Left lung (tissue), 14 donors: Measurements from ENCODE around the gene BBIP1. TPM values are rescaled to one million over a fixed set of nuclear protein-coding genes. Genes with fewer than 3 reads are reported as not detected.

Experiments used
- ATAC-seq: fragments of 200-7000 bp; cut with Tn5 transposase; one replicate; pipeline ENCODE4 v1.9.1; 2020; ENCODE audit warnings: moderate library complexity
- DNase-seq, 4 donors: peaks; one replicate each; pipeline ENCODE4 v3.0.0-alpha.2; 2013 to 2020
- H3K27ac ChIP-seq, 2 donors: fragments of 200-600 bp; sonication (generic) in 1 of 2; one replicate each; pipeline versions ENCODE4 v1.5.0 to v1.8.0; 2020 to 2021
- H3K27me3 ChIP-seq, 2 donors: fragments of 200-600 bp; sonication (generic) in 1 of 2; one replicate each; pipeline versions ENCODE4 v1.5.0 to v1.8.0; 2020 to 2021
- H3K36me3 ChIP-seq, 2 donors: fragments of 200-600 bp; sonication (generic) in 1 of 2; one replicate each; pipeline versions ENCODE4 v1.5.0 to v1.8.0; 2020 to 2021
- H3K4me1 ChIP-seq, 2 donors: fragments of 200-600 bp; one replicate each; pipeline ENCODE4 v1.8.0; 2021
- H3K4me3 ChIP-seq, 2 donors: fragments of 200-600 bp; sonication (generic) in 1 of 2; one replicate each; pipeline versions ENCODE4 v1.5.0 to v1.8.0; 2020 to 2021; ENCODE audit warnings: mild to moderate bottlenecking in 1 of 2
- H3K9me3 ChIP-seq, 2 donors: fragments of 200-600 bp; sonication (generic) in 1 of 2; one replicate each; pipeline versions ENCODE4 v1.5.0 to v1.8.0; 2020 to 2021
- intact Hi-C, 2 donors: fragments of 100-400 bp; cut with DNase I; formaldehyde crosslinking; loops; one replicate each; pipeline versions ENCODE4 v1.11.2 to v1.14.2; 2022
- long read RNA-seq, 12 donors: library from polyadenylated mRNA in 2 of 12; unstranded in 2 of 12; transcript quantifications; one replicate each; pipeline ENCODE4 v2.0.0 and lab custom pipeline, GENCODE V29; 2019 to 2026
- polyA plus RNA-seq, 6 donors: library from polyadenylated mRNA; unstranded; fragments of 120-200 nt; gene quantifications; one replicate each; pipeline ENCODE4 v1.2.1, GENCODE V29; 2013; ENCODE audit not compliant: insufficient read length in 6 of 6
- total RNA-seq, 2 donors: library from RNA; stranded (reverse); fragmentation: NEBNext Ultra II Directional; extraction: Animal tissue kit (Norgen Biotek cat#: 25700); gene quantifications; one replicate each; pipeline ENCODE4 v1.2.1, GENCODE V29; 2021
- TF ChIP-seq, protein P1 (sequence below), 2 donors: fragments of 200-600 bp; sonication (generic) in 1 of 2; IDR thresholded peaks; one replicate each; pipeline versions ENCODE4 v1.5.0 to v1.8.0; 2021; ENCODE audit warnings: antibody characterized with exemption in 2 of 2
- donor health status: DM: no; HTN: yes; CAD: no.
- donor health status: DM: no; HTN: no; CAD: no.

BBIP1 gene, protein sequence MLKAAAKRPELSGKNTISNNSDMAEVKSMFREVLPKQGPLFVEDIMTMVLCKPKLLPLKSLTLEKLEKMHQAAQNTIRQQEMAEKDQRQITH
- total RNA-seq (10 to 100 TPM; 22.6 to 30.4 TPM), polyA plus RNA-seq (10 to 100 TPM; 50.5 to 62.9 (median 52.7) TPM)
- long read RNA-seq, donor 1, full-length matches to known transcripts: 35 of 35 reads
- long read RNA-seq, donor 1, partial matches to known transcripts: 0 of 35 reads
- long read RNA-seq, donor 1, other reads (novel, unspliced or antisense): 0 of 35 reads
- long read RNA-seq, donor 2, full-length matches to known transcripts: 21 of 26 reads
- long read RNA-seq, donor 2, partial matches to known transcripts: 5 of 26 reads
- long read RNA-seq, donor 2, other reads (novel, unspliced or antisense): 0 of 26 reads
- long read RNA-seq, donor 3, full-length matches to known transcripts: 22 of 22 reads
- long read RNA-seq, donor 3, partial matches to known transcripts: 0 of 22 reads
- long read RNA-seq, donor 3, other reads (novel, unspliced or antisense): 0 of 22 reads
- long read RNA-seq, donor 4, transcript BBIP1-207 (4 exons, 2,119 nt): major isoform, 7 of 12 reads
- long read RNA-seq, donor 4, partial matches to known transcripts: 0 of 12 reads
- long read RNA-seq, donor 4, other reads (novel, unspliced or antisense): 1 of 12 reads
- long read RNA-seq, donor 5, full-length matches to known transcripts: 26 of 26 reads
- long read RNA-seq, donor 5, partial matches to known transcripts: 0 of 26 reads
- long read RNA-seq, donor 5, other reads (novel, unspliced or antisense): 0 of 26 reads
- long read RNA-seq, donor 6, full-length matches to known transcripts: 23 of 23 reads
- long read RNA-seq, donor 6, partial matches to known transcripts: 0 of 23 reads
- long read RNA-seq, donor 6, other reads (novel, unspliced or antisense): 0 of 23 reads
- long read RNA-seq, donor 7, full-length matches to known transcripts: 10 of 10 reads
- long read RNA-seq, donor 7, partial matches to known transcripts: 0 of 10 reads
- long read RNA-seq, donor 7, other reads (novel, unspliced or antisense): 0 of 10 reads
- long read RNA-seq, donor 8, full-length matches to known transcripts: 12 of 12 reads
- long read RNA-seq, donor 8, partial matches to known transcripts: 0 of 12 reads
- long read RNA-seq, donor 8, other reads (novel, unspliced or antisense): 0 of 12 reads
- long read RNA-seq, donor 9: 0 reads
- long read RNA-seq, donor 10, transcript BBIP1-207 (4 exons, 2,119 nt): major isoform, 5 of 7 reads
- long read RNA-seq, donor 10, partial matches to known transcripts: 0 of 7 reads
- long read RNA-seq, donor 10, other reads (novel, unspliced or antisense): 0 of 7 reads
- long read RNA-seq, donor 11, full-length matches to known transcripts: 31 of 31 reads
- long read RNA-seq, donor 11, partial matches to known transcripts: 0 of 31 reads
- long read RNA-seq, donor 11, other reads (novel, unspliced or antisense): 0 of 31 reads
- long read RNA-seq, donor 12, full-length matches to known transcripts: 13 of 13 reads
- long read RNA-seq, donor 12, partial matches to known transcripts: 0 of 13 reads
- long read RNA-seq, donor 12, other reads (novel, unspliced or antisense): 0 of 13 reads

DNA sequence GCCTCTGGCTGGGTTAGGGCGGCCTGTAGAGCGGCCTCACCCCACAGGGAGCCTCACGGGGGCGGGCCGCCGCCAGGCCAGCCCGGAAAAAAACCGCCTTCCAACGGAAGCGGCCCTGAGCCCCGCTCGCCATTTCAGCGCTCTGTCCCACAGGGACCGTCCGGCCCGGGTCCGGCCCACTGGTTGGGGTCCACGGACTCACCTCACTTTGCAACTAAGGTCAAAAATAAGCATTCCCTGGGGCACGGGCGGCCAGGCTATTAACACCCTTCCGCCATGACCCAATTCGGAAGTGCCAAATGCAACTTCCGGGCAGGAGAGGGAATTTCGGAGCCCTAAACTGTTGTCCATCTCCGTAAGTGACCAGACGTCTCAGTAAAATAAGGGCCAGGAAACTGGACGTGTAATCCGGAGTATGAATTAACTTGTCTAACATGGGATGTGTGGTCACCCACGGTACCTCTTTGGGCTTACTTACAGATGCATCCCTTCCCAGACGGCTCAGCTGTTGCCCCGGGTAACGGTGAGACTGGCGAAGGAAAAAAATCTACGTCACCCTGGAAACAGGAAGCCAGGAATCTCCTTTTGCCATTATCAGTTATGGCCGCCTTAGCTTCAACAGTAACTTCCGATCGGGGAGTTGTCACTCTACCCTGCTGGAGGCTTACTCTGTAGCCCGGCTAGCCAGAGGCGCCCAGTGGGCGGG, at the start of gene BBIP1:
TSS of gene BBIP1 (minus strand) at position 538 of the 706 bp plus-strand sequence. CDS start 1,023 bp downstream, outside the sequence.
- intact Hi-C loops: no loop called here

DNA sequence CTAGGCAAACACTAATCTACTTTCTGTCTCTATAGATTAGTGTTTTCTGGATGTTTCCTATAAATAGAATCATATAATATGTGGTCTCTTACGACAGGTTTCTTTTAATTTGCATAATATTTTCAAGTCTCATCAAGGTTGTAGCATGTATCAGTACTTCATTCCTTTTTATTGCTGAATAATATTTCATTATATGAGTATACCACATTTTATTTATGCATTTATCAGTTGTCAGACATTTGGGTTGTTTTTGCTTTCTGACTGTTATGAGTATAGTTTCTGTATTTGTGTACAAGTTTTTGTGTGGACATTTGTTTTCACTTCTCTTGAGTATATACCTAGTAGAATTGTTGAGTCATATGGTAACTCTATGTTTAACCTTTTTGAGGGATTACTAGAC, 48.7 kb upstream of the BBIP1 start:
- no peaks in the 10 kb centered on the region for H3K27me3 ChIP-seq
- peaks cover 0 to 16% of the 10 kb centered on the region in 2 donors for H3K4me1 ChIP-seq
- H3K4me3 ChIP-seq: no peak overlapping the region
- TF ChIP-seq, protein P1, sequence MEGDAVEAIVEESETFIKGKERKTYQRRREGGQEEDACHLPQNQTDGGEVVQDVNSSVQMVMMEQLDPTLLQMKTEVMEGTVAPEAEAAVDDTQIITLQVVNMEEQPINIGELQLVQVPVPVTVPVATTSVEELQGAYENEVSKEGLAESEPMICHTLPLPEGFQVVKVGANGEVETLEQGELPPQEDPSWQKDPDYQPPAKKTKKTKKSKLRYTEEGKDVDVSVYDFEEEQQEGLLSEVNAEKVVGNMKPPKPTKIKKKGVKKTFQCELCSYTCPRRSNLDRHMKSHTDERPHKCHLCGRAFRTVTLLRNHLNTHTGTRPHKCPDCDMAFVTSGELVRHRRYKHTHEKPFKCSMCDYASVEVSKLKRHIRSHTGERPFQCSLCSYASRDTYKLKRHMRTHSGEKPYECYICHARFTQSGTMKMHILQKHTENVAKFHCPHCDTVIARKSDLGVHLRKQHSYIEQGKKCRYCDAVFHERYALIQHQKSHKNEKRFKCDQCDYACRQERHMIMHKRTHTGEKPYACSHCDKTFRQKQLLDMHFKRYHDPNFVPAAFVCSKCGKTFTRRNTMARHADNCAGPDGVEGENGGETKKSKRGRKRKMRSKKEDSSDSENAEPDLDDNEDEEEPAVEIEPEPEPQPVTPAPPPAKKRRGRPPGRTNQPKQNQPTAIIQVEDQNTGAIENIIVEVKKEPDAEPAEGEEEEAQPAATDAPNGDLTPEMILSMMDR (IDR thresholded peaks at IDR 0.05): no peak
- no peaks in the 10 kb centered on the region for H3K9me3 ChIP-seq
- H3K27ac ChIP-seq: no peak overlapping the region
- ATAC-seq: no peak
- no peak for DNase-seq
- intact Hi-C loops: no loop called here
- H3K36me3 ChIP-seq: no peaks in the 10 kb centered on the region

More for the DNA sequence above, at the start of gene BBIP1:
- TF ChIP-seq, protein P1 (IDR thresholded peaks at IDR 0.05): no peak
- Histone ChIP-seq H3K9me3 (no peaks in the 10 kb centered on the region), H3K27ac (peak within 1 kb of the TSS; percentile 99 to 100), H3K4me1 (peaks cover 4 to 33% of the 10 kb centered on the region in 2 donors), H3K27me3 (no peaks in the 10 kb centered on the region), H3K36me3 (no peaks in the 10 kb centered on the region), H3K4me3 (peak within 1 kb of the TSS; percentile 56 to 62)
- DNase-seq: peak in 2 of 4 donors; percentile 98 to 100
- peak; percentile 95 for ATAC-seq

DNA sequence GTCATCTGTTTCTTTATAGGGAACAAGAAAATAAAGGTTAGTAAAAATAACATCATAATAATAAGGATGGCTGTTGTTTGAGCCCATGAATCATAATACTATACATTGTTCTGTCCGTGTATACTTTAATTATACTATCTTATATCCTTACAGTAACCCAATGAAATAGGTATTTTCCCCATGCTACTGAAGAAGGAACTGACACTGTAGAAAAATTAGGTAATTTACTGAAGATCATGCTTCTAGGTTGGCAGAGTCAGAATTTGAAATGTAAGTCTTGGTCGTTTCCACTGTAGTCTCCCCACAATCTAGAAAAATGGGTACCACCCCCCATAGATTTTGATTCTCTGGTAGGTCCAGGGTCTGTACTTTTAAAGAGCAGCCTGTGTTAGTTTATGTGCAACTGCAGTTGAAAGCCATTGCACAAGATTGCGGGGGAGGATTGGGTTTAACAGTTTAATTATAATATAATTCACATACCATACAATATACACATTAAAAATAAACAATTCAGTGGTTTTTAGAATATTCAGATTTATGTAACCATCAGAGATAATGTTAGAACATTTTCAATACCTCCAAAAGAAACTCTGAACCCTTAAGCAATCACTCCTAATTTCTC, 48.1 kb upstream of the BBIP1 start:
- Histone ChIP-seq H3K36me3 (no peaks in the 10 kb centered on the region), H3K27me3 (no peaks in the 10 kb centered on the region), H3K27ac (no peak overlapping the region), H3K4me3 (no peak overlapping the region), H3K4me1 (peaks cover 0 to 16% of the 10 kb centered on the region in 2 donors), H3K9me3 (no peaks in the 10 kb centered on the region)
- no peak for ATAC-seq
- intact Hi-C loops: no loop called here
- TF ChIP-seq, protein P1 (IDR thresholded peaks at IDR 0.05): no peak
- DNase-seq: no peak

DNA sequence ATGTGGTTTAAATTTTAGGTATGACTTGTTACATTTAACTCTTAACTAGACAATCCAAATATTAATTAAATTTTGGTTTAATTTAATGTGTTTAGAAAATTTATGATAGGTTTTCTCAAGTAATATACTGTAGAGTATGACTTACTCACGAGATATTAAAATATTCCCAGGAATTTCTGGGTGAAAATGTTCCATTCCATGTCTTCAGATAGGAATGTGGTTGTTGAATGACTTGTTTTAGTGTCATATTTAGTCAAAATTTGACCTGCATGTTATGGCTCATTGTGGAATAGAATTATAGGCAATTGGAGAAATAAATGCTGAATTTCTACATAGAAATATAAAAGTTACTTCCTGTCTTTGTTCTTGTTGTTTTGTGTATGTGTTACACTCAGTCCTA, 47.2 kb upstream of the BBIP1 start:
- H3K4me3 ChIP-seq: no peak overlapping the region
- no peaks in the 10 kb centered on the region for H3K27me3 ChIP-seq
- no peaks in the 10 kb centered on the region for H3K36me3 ChIP-seq
- no peak for ATAC-seq
- no peak for DNase-seq
- H3K9me3 ChIP-seq: no peaks in the 10 kb centered on the region
- peaks cover 0 to 16% of the 10 kb centered on the region in 2 donors for H3K4me1 ChIP-seq
- no peak overlapping the region for H3K27ac ChIP-seq
- intact Hi-C loops: no loop called here
- TF ChIP-seq, protein P1 (IDR thresholded peaks at IDR 0.05): no peak
